NCI-H524 (cell line): ENCODE results near the gene MCC.

Source experiments
- DNase-seq, 2 experiments: peaks; one replicate each; lab custom pipeline; 2025; lab: John Stamatoyannopoulos, UW

Gene MCC

DNA sequence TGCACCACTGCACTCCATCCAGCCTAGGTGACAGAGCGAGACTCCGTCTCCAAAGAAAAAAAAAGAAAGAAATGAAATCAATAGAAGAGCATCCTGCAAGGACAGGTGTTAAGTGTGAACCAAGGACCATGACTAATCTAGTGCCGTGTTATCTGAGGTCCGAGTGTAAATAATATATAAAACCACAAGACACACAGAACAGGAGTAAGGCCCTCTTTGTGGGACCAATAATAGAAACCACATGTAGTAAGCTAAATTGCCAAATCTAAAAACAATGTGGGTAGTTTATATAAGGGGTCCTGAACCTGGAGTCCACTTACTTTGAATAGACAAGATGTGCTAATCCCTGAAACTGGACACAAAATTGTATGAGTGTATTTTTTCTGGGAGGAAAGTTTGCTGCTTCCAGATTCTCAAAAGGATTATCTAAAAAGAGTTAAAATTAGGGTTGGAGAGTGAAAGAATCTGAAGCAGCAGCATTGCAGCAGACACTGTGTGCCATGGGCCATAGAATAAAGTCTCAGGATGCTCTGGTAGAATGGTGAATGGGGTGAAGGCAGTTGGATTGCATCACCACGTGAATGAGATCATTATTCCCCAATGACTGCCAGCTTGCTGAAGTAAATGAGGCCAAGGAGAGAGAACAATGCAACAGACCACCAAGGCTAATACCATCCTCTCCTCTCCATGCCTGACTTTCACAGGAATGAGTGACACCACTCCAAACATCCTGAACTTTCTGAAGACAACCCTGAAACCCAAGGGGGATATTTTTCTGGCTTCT lies 288.9 kb downstream of the MCC start:
- peak in 1 of 2 experiments; percentile 56 for DNase-seq

GRCh38 chr5:113197456-113198200 lies 290.6 kb downstream of the MCC start:
- peak in 1 of 2 experiments; percentile 31 for DNase-seq

- peak; percentile 31 to 82 for DNase-seq
Observed at GRCh38 chr5:113195771-113196170, 292.5 kb downstream of the MCC start.

GRCh38 chr5:113195251-113195650 lies 293.0 kb downstream of the MCC start:
- peak in 1 of 2 experiments; percentile 72 for DNase-seq

DNA sequence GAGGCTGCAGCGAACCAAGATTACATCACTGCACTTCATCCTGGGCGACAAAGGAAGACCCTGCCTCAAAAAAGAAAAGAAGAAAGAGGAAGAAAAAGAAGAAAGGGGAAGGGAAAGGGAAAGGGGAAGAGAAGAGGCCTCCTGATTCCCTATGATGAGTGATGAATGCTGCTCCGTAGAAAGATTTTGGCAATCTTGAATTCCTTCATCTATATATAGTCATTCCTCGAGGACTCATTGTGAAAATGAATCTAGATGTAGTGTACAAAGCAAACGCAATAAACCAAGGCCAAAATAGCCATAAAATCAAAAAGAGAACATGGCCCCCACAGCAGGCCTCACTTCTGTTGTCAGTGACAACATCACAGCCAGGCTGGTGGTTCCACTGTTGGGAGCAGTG lies 293.7 kb downstream of the MCC start:
- DNase-seq: no peak

GRCh38 chr5:113194125-113194524 lies 294.1 kb downstream of the MCC start:
- DNase-seq: no peak

DNA sequence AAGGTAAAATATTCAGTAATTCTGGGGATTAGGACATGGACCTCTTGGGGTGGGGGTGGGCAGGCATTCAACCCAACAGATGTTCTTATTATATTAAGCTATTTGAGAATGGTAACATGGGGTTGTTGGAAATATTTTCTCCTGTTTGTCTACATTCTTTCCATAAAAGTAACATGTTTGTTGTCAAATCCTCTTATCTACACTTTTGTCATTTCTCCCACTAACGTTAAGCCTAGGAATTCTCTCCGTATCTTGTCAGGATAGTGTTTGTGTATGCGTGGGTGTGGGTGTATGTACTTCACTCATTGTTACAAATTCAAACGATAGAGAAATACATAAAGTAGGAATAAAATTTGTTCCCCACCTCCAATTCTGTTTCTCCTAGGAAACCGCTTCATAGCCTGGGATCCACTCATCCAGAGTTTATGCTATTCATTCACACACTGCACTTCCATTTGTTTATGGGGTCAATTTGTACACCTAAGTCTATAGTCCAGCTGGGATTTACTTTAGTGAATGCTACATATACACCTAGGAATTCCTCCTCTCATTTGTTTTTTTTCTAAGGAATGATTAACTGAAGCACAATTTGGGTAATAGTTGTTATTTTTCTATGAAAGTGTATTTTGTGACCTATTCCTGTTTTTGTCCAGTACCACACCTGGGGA lies 294.8 kb downstream of the MCC start:
- peak in 1 of 2 experiments; percentile 26 for DNase-seq

DNA sequence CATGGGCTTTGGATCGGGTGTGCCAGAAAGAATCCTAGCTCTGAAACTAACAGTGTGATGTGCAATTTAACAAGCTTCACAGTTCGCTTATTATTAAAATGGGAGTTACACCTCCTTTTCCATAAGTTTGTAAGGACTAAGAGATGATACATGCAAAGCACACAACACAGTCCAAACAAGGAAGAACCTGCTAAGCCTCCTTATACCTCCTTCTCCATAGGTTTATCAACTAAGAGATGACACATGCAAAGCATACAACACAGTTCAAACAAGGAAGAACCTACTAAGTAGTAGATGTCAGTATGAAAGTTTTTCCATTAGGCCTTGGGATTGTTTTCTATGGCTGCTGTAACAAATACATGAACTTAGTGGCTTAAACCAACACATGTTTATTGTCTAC lies 295.7 kb downstream of the MCC start:
- DNase-seq: no peak

DNA sequence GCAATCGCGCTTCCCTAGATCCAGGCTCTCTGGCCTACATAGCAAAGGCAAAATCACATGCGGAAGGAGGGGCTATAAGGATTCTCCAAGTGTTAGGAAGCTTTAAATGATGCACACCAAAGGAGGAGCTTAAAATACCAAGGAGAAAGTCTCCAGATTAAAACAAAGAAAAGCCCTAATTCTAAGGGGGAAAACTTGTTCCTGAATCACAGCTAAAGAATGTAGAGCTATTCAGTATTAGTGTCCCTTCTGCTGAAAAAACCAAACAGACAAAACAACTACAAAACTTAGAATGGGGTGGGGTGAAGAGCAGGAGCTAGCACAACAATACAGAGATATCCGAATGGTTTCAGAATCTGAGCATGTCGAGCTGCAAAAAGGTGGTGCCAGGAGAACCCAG lies 297.9 kb downstream of the MCC start:
- DNase-seq: no peak

DNA sequence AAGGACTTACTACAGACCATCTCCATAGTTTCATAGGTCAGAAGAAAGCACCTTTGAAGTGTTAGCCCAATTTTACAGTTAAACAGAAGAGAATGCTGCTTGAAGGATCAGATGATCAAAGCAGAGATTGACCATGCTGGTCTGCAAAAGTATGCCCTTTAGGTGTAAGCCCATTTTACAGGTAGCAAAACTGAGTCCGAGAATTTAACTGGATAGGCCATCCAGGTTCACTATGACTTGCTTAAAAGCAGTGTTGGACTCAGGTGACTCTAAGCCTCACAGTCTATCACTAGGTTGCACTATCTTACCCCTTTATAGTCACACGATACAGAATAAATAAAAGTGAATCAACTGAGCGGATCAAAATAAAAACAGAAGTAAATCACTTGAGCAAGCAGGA lies 299.0 kb downstream of the MCC start:
- DNase-seq: no peak

DNA sequence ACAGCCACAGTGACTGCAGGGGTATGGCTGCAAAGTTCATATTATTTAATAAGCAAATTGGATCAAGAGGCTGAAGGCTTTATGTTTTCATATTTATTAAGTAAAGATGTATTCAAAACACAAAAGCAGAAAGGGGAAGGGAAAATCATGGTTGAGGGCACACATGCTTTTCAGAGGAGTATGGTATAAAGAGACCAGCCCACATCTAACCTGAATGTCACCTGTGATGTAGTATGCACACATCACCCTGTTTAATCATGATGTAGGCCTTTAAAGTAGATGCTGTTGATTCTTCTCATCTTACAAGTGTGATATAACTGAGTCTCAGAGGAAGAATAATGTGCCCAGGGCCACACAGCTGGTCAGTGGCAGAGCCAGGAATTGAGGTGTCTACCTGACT lies 299.8 kb downstream of the MCC start:
- DNase-seq: no peak

DNA sequence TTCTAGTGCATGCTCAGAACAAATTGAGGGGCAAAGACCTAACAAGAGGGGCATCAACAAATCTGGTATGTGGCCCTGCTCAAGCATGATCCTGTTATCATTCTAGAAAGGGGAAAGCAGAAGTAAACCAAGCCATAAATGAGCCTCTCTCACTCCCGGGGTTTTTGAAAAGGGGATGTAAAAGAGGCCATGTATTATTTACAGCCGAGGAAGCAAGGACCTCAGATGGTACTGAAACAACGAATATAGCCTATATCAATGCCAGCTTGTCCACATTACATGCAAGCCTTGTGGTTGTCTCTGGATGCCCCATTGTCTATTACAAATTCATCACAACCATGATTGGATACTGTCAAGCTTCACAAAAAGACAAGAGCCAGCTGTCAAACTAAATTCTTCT lies 300.3 kb downstream of the MCC start:
- no peak for DNase-seq

GRCh38 chr5:113186061-113186460 lies 302.2 kb downstream of the MCC start:
- no peak for DNase-seq

DNA sequence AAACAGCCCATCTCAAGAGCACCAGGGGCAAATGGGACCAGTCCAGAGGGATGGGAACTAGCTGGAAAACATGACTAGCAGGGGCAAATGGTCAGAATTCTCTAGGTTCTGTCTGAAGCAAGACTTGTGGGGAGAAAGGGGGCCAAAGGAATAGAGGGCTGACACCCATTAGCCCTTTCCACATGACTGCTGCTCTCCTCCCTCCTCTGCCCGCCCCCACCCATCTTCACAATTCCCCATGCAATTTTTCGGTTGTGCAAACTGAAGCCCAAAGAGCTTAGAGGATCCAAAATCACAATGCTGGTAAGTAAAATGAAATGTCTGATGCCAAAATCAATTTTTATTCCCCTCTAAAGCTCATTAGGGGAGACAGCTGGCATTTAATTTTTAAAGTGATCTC lies 304.6 kb downstream of the MCC start:
- peak; percentile 77 to 88 for DNase-seq

- DNase-seq: peak; percentile 94 to 96
Observed at GRCh38 chr5:113182658-113183344, 305.5 kb downstream of the MCC start.

- no peak for DNase-seq
Observed at GRCh38 chr5:113181853-113182490, 306.3 kb downstream of the MCC start.

- DNase-seq: no peak
Observed at GRCh38 chr5:113181409-113181808, 306.8 kb downstream of the MCC start.

DNA sequence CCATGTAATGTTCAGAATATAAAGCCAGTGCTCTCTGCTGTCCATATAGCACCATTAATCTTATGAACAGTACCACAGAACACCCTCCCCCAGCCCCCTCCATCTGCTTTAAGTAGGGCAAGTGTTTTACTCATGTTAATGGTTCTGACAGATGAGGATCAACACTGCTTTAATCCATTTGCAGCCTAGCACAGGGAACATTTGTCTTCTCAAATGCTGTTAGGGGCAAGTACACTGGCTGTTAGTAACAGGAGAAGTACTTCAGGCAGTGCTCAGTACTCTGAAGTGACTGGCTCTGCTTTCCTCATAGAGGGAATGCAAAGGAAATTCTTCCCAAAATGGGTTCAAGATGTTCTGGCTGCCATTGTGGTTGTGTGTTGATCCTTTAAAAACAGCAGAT lies 309.1 kb downstream of the MCC start:
- peak; percentile 96 to 98 for DNase-seq

DNA sequence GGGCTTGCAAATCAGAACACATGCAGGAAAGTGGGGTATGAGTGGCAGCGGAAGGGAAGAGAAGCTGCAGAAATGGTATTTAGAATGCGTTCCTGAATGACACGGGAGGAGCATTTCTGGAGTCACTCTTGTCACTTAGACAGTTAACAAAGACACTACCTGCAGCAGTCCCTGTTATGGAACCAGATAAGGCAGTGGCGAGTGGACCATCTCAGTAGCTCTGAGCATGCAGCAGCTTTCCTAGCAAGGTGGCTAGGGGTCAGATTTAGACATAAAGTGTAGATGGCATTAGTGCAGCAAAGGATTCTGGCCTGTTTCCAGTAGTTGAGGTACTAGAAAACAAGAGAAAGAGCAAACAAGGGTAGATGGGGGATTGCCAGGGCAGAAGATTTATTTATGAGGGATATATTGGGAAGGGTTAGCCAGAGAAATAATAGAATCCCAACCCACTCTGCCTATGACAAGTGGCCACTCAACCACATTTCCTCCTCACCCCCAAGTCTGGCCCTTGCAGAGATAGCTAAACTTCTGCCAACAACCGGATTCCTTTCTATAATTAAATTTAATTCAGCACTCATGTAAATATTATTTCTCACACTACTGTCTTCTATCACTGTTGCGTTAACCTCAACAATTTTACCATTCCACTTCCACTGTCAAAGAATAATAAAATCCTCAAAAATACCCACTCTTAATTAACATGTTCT lies 310.0 kb downstream of the MCC start:
- peak in 1 of 2 experiments; percentile 28 for DNase-seq

- DNase-seq: no peak
Observed at GRCh38 chr5:113177225-113177624, 311.0 kb downstream of the MCC start.

GRCh38 chr5:113176734-113177133 lies 311.5 kb downstream of the MCC start:
- no peak for DNase-seq
